ENCODE results near the gene MAG. TPM values are rescaled to one million over a fixed set of nuclear protein-coding genes. Genes with fewer than 3 reads are reported as not detected.
A peak's percentile ranks its signal among the peaks of the same experiment; 100 is the strongest.

The MAG gene
- polyA plus RNA-seq, 3 donors: not detected

DNA sequence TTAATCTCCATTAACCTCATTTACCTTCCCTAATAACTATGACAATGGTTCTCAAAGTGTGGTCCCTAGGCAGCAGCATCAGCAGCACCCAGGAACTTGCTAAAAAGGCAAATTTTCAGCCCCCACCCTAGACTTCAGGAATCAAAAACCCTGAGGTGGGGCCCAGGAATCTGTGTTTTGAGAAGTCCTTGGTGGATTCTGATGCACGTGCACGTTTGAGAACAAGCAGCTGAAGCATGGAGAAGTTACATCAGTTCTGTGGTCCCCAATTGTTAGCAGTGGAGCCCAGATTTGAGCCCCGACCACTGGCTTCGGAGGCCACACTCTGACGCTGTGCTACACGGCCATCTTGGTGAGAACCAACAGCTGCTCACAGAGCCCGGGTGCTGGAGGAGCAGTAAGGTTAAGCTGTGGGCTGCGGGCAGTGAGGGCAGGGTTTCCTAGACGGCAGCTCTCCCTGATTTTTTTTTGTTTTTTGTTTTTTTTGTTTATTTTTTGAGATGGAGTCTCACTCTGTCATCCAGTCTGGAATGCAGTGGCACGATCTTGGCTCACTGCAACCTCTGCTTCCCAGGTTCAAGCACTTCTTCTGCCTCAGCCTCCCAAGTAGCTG lies 23.0 kb downstream of the MAG start:
- Mint-ChIP-seq H3K27ac (peak overlapping the region in 1 of 7 donors; percentile 66), H3K9me3 (no peaks in the 10 kb centered on the region), H3K27me3 (ENCODE audit: low read depth in 3 of 3) (peaks cover 0 to 5% (median 1%) of the 10 kb centered on the region in 3 donors), H3K36me3 (peaks cover 0 to 7% of the 10 kb centered on the region in 2 donors), H3K4me3 (no peak overlapping the region), H3K4me1 (peaks cover 34% of the 10 kb centered on the region)
- no peaks in the 10 kb centered on the region for H4K20me1 ChIP-seq (ENCODE audit: insufficient read depth, low read length)
- no peaks in the 10 kb centered on the region for H3K27me3 ChIP-seq (ENCODE audit: control insufficient read depth in 2 of 2, insufficient read depth in 2 of 2, low read length in 2 of 2)
- H3K9ac ChIP-seq (ENCODE audit: insufficient read depth, low read length, poor library complexity, severe bottlenecking): no peak overlapping the region
- no peak overlapping the region for H3K4me3 ChIP-seq (replicated peaks in 1 of 3; ENCODE audit: low read depth in 2 of 3, low read length in 3 of 3)
- DNase-seq: no peak
- H3K27ac ChIP-seq (ENCODE audit: low read depth in 1 of 2, low read length in 2 of 2): no peak overlapping the region
- no peaks in the 10 kb centered on the region for H3K36me3 ChIP-seq (replicated peaks in 1 of 2; ENCODE audit: control insufficient read depth in 1 of 2, insufficient read depth in 2 of 2, low read length in 2 of 2)
- no peaks in the 10 kb centered on the region for H3K9me3 ChIP-seq (replicated peaks in 1 of 2; ENCODE audit: control insufficient read depth in 1 of 2, insufficient read depth in 1 of 2, low read length in 2 of 2)
- peaks cover 32 to 37% of the 10 kb centered on the region in 2 donors for H3K4me1 ChIP-seq (ENCODE audit: control insufficient read depth in 1 of 2, insufficient read depth in 2 of 2, low read length in 2 of 2)
- intact Hi-C loops (cut with micrococcal nuclease): loop anchor here in 1 of 2 donors (5.0 kb wide), 1 partner anchor 43 kb away; no protein-coding TSS in a partner anchor
- H3K4me2 ChIP-seq (replicated peaks; ENCODE audit: extremely low read depth, low read length, poor library complexity, severe bottlenecking): no peak overlapping the region
- 72% methylated on average over 9 of the region's 10 CpGs for WGBS (ENCODE audit: insufficient coverage)
- no peaks in the 10 kb centered on the region for H3K79me2 ChIP-seq (ENCODE audit: insufficient read depth, low read length)
- H2AFZ ChIP-seq (ENCODE audit: insufficient read depth, low read depth, low read length, poor library complexity, severe bottlenecking): no peak overlapping the region
- TF ChIP-seq, protein P1, sequence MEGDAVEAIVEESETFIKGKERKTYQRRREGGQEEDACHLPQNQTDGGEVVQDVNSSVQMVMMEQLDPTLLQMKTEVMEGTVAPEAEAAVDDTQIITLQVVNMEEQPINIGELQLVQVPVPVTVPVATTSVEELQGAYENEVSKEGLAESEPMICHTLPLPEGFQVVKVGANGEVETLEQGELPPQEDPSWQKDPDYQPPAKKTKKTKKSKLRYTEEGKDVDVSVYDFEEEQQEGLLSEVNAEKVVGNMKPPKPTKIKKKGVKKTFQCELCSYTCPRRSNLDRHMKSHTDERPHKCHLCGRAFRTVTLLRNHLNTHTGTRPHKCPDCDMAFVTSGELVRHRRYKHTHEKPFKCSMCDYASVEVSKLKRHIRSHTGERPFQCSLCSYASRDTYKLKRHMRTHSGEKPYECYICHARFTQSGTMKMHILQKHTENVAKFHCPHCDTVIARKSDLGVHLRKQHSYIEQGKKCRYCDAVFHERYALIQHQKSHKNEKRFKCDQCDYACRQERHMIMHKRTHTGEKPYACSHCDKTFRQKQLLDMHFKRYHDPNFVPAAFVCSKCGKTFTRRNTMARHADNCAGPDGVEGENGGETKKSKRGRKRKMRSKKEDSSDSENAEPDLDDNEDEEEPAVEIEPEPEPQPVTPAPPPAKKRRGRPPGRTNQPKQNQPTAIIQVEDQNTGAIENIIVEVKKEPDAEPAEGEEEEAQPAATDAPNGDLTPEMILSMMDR (IDR thresholded peaks at IDR 0.05): no peak

DNA sequence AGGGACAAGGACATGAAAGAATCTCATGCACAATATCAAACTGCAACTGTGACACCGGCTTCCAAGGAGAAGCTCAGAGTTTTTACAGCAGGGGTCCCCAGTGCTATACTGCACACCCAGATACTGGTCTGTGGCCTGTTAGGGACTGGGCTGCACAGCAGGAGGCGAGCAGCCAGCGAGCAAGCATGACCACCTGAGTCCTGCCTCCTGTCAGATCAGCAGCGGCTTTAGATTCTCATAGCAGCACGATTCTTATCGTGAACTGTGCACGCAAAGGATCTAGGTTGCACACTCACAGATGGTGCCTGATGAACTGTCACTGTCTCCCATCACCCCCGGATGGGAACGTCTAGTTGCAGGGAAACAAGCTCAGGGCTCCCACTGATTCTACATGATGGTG lies 23.9 kb downstream of the MAG start:
- no peak overlapping the region for H3K9ac ChIP-seq (ENCODE audit: insufficient read depth, low read length, poor library complexity, severe bottlenecking)
- peaks cover 41 to 46% of the 10 kb centered on the region in 2 donors for H3K4me1 ChIP-seq (ENCODE audit: control insufficient read depth in 1 of 2, insufficient read depth in 2 of 2, low read length in 2 of 2)
- H3K9me3 ChIP-seq (replicated peaks in 1 of 2; ENCODE audit: control insufficient read depth in 1 of 2, insufficient read depth in 1 of 2, low read length in 2 of 2): no peaks in the 10 kb centered on the region
- no peak overlapping the region for H3K4me3 ChIP-seq (replicated peaks in 1 of 3; ENCODE audit: low read depth in 2 of 3, low read length in 3 of 3)
- no peak for DNase-seq
- H3K36me3 ChIP-seq (replicated peaks in 1 of 2; ENCODE audit: control insufficient read depth in 1 of 2, insufficient read depth in 2 of 2, low read length in 2 of 2): no peaks in the 10 kb centered on the region
- H4K20me1 ChIP-seq (ENCODE audit: insufficient read depth, low read length): no peaks in the 10 kb centered on the region
- H3K9me3 Mint-ChIP-seq: no peaks in the 10 kb centered on the region
- no peaks in the 10 kb centered on the region for H3K79me2 ChIP-seq (ENCODE audit: insufficient read depth, low read length)
- H3K27me3 ChIP-seq (ENCODE audit: control insufficient read depth in 2 of 2, insufficient read depth in 2 of 2, low read length in 2 of 2): no peaks in the 10 kb centered on the region
- no peak overlapping the region for H2AFZ ChIP-seq (ENCODE audit: insufficient read depth, low read depth, low read length, poor library complexity, severe bottlenecking)
- TF ChIP-seq, protein P1 (IDR thresholded peaks at IDR 0.05): no peak
- H3K4me3 Mint-ChIP-seq: no peak overlapping the region
- peaks cover 0 to 5% (median 0%) of the 10 kb centered on the region in 3 donors for H3K27me3 Mint-ChIP-seq (ENCODE audit: low read depth in 3 of 3)
- no peak overlapping the region for H3K27ac Mint-ChIP-seq
- H3K4me1 Mint-ChIP-seq: peaks cover 43% of the 10 kb centered on the region
- intact Hi-C loops (cut with micrococcal nuclease): loop anchor here in 1 of 2 donors (5.0 kb wide), 1 partner anchor 44 kb away; no protein-coding TSS in a partner anchor
- 94% methylated on average over 7 of the region's 9 CpGs for WGBS (ENCODE audit: insufficient coverage)
- no peak overlapping the region for H3K4me2 ChIP-seq (replicated peaks; ENCODE audit: extremely low read depth, low read length, poor library complexity, severe bottlenecking)
- H3K27ac ChIP-seq (ENCODE audit: low read depth in 1 of 2, low read length in 2 of 2): no peak overlapping the region
- peaks cover 0 to 7% of the 10 kb centered on the region in 2 donors for H3K36me3 Mint-ChIP-seq

All from CD14-positive monocyte (primary cell).